Esophagus squamous epithelium (tissue), 5 donors: ENCODE results near the gene UHMK1. TPM values are rescaled to one million over a fixed set of nuclear protein-coding genes. Genes with fewer than 3 reads are reported as not detected.

ENCODE experiments used
- DNase-seq: peaks from one replicate; lab custom pipeline; 2025; lab: John Stamatoyannopoulos, UW
- H3K27ac ChIP-seq, 4 donors: fragments of 200-600 bp; sonication (generic); one replicate each; pipeline ENCODE4 v1.5.1; 2016 to 2019; ENCODE audit warnings: mild to moderate bottlenecking in 1 of 4
- H3K27me3 ChIP-seq, 4 donors: fragments of 200-600 bp; sonication (generic); 1 replicate in 3 of 4; 2 replicates in 1 of 4; pipeline versions ENCODE4 v1.5.1 to v1.6.0; 2017 to 2021; ENCODE audit warnings: antibody characterized with exemption in 1 of 4
- H3K36me3 ChIP-seq, 3 donors: fragments of 200-600 bp; sonication (generic); one replicate each; pipeline ENCODE4 v1.5.1; 2016 to 2019
- H3K4me1 ChIP-seq, 3 donors: fragments of 200-600 bp; sonication (generic); one replicate each; pipeline ENCODE4 v1.5.1; 2017 to 2019
- H3K4me3 ChIP-seq, 4 donors: fragments of 200-600 bp; sonication (generic); 1 replicate in 3 of 4; 2 replicates in 1 of 4; pipeline ENCODE4 v1.5.1; 2016 to 2019; ENCODE audit warnings: mild to moderate bottlenecking in 2 of 4, moderate library complexity in 1 of 4
- H3K9me3 ChIP-seq, 3 donors: fragments of 200-600 bp; sonication (generic); one replicate each; pipeline ENCODE4 v1.5.1; 2016 to 2019
- CTCF ChIP-seq, 6 experiments: fragments of 450-650 bp in 4 of 6; fragments of 200-600 bp in 2 of 6; sonication (generic) in 2 of 6; IDR thresholded peaks; one replicate each; pipeline ENCODE4 v1.5.1; 2016 to 2019; ENCODE audit warnings: antibody characterized with exemption in 6 of 6, mild to moderate bottlenecking in 4 of 6, moderate library complexity in 4 of 6
- POLR2A ChIP-seq, 4 donors: fragments of 450-650 bp; IDR thresholded peaks; one replicate each; pipeline ENCODE4 v1.6.1; 2017; ENCODE audit warnings: antibody characterized with exemption in 4 of 4, mild to moderate bottlenecking in 4 of 4, moderate library complexity in 3 of 4
- WGBS, 2 donors: methylation state at CpG; one replicate each; pipeline ENCODE4 v1.1.5; 2018; 5-methylcytosine and 5-hydroxymethylcytosine counted together
- intact Hi-C: fragments of 100-400 bp; cut with DNase I; formaldehyde crosslinking; loops from one replicate; pipeline ENCODE4 v1.15.0; 2022
- small RNA-seq, 4 donors: library from RNA; depleted of rRNA; stranded (forward); fragments of <200 nt; gene quantifications; one replicate each; pipeline ENCODE3, GENCODE V24; 2016
- total RNA-seq, 4 donors: library from RNA; depleted of rRNA; stranded (reverse); fragments of >200 nt; gene quantifications; one replicate each; pipeline ENCODE4 v1.1.0, GENCODE V29; 2016
- donor health status: DM: yes; HTN: yes; CAD: no.

The UHMK1 gene
- total RNA-seq, 4 donors from 2014 or later, result 24.8 to 42.6 (median 34.7) TPM

GRCh38 chr1:162578936-162579335, 81.3 kb downstream of the UHMK1 start:
- intact Hi-C loops, result no loop called here
- Histone ChIP-seq H3K4me1 (peaks cover 0 to 12% (median 0%) of the 10 kb centered on the region in 3 donors), H3K4me3 (no peak overlapping the region), H3K27me3 (no peaks in the 10 kb centered on the region), H3K36me3 (peaks cover 0 to 75% (median 0%) of the 10 kb centered on the region in 3 donors), H3K27ac (no peak overlapping the region), H3K9me3 (no peaks in the 10 kb centered on the region)
- TF ChIP-seq POLR2A (IDR thresholded peaks at IDR 0.05) (no peak), CTCF (IDR thresholded peaks at IDR 0.05) (no peak)
- WGBS, 2 donors, result 88 to 89% methylated on average over 1 of the region's 1 CpG
- DNase-seq, result no peak

Small RNAs within 50 kb of the gene (small RNA-seq; reads per million reads assigned to genes)
- 0 reads per million in 4 donors for gene UQCRBP2

Other genes with a start within 250 kb of the UHMK1 start
- gene SPATA46, start 121.0 kb upstream of the UHMK1 start, total RNA-seq, result not detected
- 1 to 10 TPM; 1.7 to 5.3 (median 3.6) TPM for gene C1orf226, start 116.1 kb upstream of the UHMK1 start, total RNA-seq
- 1 to 10 TPM in 1 of 4 donors, under 1 TPM in 3; 0.57 to 2.7 (median 0.78) TPM for gene SH2D1B, start 85.7 kb upstream of the UHMK1 start, total RNA-seq
- gene UAP1, start 63.9 kb downstream of the UHMK1 start, total RNA-seq, result 10 to 100 TPM; 36.4 to 64.3 (median 49.3) TPM
- gene DDR2, start 134.6 kb downstream of the UHMK1 start, total RNA-seq, result 10 to 100 TPM in 2 of 4 donors, 1 to 10 TPM in 2; 1.5 to 88.1 (median 15.9) TPM